DMS 273 treated with DMSO at 0.1 percent for 48 hours (cell line): ENCODE measurements around the gene ECEL1.
"Not testable (repeated sequence)": the region's sequence is repeated elsewhere in the genome, so short reads cannot be mapped to it uniquely, and the experiment has no call there.

Experiments
- DNase-seq: peaks from one replicate; lab custom pipeline; 2025; lab: John Stamatoyannopoulos, UW

Gene ECEL1

GRCh38 chr2:232458661-232459418, 28.8 kb downstream of the ECEL1 start:
- DNase-seq: no peak

GRCh38 chr2:232458051-232458660, 29.5 kb downstream of the ECEL1 start:
- no peak for DNase-seq

DNA sequence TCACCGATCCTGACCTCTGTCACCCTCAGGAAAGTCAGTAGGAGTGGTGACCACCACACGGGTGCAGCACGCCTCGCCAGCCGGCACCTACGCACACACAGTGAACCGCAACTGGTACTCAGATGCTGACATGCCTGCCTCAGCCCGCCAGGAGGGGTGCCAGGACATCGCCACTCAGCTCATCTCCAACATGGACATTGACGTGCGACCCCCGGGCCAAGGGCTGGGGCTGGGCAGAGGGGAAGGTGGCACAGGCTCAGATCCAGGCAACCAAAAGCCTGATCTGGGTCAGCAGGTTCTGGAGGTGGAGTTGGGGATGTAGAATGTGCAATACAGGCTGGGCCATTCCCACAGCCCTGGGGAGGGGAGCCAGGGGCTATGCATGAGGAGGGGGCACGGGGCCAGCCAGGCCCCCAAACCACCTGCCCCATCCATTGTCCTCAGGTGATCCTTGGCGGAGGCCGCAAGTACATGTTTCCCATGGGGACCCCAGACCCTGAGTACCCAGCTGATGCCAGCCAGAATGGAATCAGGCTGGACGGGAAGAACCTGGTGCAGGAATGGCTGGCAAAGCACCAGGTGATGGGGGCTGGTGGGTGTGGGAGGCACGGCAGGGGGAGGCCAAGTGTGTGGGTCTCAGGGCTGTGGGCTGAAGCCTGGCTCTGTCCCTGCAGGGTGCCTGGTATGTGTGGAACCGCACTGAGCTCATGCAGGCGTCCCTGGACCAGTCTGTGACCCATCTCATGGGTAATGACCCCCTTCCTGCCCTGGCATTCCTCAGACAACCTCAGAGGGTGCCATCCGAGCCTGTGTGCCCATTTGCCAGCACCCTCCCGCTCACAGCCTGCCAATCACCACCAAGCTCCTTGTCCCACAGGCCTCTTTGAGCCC, 30.3 kb downstream of the ECEL1 start:
- no peak for DNase-seq

DNA sequence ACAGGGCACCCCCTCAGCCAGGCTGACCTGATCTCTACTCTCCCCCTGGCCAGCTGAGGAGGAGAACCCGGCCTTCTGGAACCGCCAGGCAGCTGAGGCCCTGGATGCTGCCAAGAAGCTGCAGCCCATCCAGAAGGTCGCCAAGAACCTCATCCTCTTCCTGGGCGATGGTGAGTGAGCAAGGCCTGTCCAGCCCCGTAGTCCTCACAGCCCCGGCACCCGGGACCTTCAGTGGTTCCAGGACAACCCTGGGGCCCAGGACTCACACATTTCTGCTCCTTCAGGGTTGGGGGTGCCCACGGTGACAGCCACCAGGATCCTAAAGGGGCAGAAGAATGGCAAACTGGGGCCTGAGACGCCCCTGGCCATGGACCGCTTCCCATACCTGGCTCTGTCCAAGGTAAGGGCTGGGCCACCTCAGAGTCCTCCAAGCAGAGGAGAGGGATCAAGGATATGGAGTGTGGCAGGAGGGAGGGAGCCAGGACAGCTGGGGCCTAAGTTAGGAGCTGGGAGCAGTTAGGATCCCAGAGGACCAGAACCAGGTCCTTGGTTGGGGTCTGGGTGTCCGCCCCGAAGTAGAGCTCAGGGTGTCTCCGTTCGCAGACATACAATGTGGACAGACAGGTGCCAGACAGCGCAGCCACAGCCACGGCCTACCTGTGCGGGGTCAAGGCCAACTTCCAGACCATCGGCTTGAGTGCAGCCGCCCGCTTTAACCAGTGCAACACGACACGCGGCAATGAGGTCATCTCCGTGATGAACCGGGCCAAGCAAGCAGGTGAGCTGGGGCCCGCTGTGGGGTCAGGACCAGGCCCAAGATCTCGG, 31.1 kb downstream of the ECEL1 start:
- DNase-seq: no peak

- DNase-seq: no peak
Measured at GRCh38 chr2:232455426-232456255, 32.0 kb downstream of the ECEL1 start, which contains the start of gene ALPI. TSS of gene ALPI (plus strand) at chr2:232456153. CDS start at chr2:232456200, 47 bp downstream.

DNA sequence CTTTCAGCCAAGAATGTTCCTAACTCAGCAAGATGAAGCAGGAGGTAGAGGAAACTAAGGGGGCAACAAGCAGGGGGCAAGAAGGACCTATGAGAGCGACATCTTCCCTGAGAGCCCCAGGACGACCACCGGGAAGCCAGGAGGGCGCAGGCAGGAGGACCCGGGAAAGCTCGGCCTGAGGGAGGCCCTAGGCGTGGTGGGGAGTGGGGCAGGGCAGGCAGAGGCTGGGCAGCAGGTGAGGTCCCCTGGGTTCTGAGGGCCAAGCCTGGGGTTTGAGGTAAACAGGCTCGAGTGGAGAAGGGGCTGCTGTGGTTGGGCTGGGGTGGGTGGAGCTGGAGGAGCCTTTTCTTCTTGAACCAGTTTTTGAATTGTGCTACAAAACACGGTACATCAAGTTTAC, 33.0 kb downstream of the ECEL1 start:
- DNase-seq: no peak

- DNase-seq: not testable (repeated sequence)
Measured at GRCh38 chr2:232451645-232452044, 36.0 kb downstream of the ECEL1 start.

GRCh38 chr2:232449964-232450363, 37.7 kb downstream of the ECEL1 start:
- no peak for DNase-seq

DNA sequence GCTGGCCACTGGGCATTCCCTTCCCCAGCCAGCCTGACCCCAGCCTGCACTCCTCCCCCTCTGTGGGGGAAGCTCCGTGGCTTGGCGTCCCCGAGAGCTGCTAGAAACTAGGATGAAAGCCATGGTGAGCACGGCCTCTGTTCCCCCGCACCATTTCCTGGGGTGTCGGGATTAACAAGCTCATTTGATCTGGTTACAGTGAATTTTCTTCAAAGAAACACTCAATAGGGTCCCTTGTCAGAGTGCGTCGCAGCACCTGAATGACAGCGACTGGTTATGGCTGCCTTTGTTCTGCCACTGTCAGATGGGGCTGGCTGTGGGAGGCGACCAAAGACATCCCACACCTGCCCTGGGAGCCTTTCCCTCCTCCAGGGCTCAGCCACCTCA, 39.3 kb downstream of the ECEL1 start:
- DNase-seq: no peak

GRCh38 chr2:232447638-232448303, 39.9 kb downstream of the ECEL1 start:
- no peak for DNase-seq

GRCh38 chr2:232447091-232447620, 40.5 kb downstream of the ECEL1 start:
- DNase-seq: no peak

DNA sequence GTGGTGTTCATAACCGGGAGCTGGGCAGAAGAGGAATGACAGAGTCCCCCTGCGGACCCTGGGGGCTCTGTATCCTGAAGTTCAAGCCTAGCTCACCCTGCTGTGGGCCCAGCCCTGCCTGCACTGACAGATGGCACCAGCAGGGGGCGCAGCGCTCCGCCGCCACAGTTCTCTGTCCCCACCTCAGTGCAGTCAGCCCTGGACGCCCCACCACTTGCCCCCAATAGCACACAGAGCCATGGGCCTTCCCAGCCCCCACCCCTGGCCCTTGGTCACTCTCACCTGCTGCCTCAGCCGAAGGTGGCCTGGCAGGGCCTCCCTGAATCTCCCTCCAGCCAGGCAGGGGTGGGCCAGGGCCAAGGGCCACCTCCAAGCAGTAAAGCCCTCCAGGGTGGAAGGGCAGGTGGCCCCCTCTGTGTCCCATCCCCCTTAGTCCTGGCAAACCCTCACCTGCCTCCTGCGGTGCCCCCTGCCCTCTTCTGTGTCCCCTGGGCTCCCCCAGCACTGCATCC, 41.3 kb downstream of the ECEL1 start:
- DNase-seq: not testable (repeated sequence)

GRCh38 chr2:232445149-232445885, 42.3 kb downstream of the ECEL1 start:
- not testable (repeated sequence) for DNase-seq

- DNase-seq: no peak
Measured at GRCh38 chr2:232444409-232445148, 43.1 kb downstream of the ECEL1 start.

DNA sequence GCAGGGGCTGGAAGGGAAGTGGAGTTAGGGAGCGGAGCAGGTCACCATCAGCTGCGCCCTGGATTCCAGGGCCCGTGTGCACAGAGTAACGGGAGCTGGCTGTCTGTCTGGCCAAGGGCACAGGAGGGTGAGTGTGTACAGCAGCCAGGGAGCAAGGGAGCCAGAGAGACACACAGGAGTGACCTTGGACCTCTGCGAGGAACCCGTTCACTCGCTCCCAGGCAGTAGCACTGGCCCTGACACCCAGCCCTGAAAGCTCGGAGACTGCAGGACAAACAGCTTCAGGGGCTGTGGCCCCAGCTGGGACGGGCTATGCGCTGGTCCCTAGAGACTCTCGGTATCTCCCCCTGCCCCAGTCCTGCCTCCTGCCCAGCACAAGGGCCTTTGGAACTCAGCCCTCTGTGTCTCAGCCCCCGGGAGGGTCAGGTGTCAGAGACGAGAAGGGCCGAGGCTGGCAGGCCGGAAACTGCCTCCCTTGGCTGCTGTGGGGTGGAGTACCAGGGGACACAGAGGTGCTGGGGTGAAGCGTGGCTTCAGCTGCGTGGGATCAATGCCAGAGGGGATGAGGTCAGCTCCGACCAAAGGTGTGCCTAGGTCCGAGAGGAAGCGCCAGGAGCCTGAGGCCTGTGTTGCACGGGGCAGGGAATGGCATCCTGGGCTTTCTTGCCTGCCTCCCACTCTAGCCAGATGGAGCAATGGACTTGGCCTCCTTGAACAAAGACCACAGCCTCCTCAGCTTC, 43.8 kb downstream of the ECEL1 start:
- DNase-seq: not testable (repeated sequence)

- DNase-seq: not testable (repeated sequence)
Measured at GRCh38 chr2:232443047-232443446, 44.6 kb downstream of the ECEL1 start.

DNA sequence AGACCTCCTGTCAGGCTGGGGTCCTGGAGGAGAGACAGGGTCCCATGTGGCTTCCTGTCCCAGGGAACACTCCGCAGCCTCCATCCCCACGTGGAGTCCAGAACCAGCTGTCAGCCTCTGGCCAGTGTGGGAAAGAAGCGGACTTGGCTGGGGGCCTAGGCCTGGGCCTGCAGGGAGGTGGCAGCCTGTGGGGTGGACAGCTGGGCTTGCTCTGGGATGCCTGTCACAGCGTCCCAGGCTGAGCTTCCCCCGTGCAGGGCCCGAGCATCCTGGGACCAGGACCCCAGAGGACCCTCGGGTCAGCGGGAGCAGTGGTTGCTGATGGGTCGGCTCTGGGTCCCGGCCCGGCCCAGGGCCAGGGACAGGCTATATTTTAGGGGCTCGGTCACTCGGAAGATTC, 45.2 kb downstream of the ECEL1 start:
- not testable (repeated sequence) for DNase-seq

DNA sequence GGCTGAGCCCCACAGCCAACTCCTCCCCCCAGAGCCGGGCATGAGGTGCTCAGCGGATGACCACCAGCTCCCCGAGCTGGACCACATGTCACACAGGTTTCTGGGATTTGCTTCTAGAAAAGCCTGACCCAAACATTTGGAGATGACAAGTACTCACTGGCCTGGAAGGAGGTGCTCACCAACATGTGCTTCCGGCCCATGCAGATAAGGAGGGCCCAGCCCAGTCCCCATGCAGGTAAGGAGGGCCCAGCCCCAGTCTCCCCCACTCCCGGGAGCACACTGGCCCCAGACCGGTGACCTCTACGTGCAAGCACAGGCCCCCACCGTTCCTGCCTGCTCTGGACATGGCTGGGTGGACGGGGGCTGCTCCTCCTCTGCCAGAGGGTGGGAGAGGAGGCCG, 45.7 kb downstream of the ECEL1 start:
- DNase-seq: not testable (repeated sequence)
